ENCODE data around the gene IGFBP7.

DNA sequence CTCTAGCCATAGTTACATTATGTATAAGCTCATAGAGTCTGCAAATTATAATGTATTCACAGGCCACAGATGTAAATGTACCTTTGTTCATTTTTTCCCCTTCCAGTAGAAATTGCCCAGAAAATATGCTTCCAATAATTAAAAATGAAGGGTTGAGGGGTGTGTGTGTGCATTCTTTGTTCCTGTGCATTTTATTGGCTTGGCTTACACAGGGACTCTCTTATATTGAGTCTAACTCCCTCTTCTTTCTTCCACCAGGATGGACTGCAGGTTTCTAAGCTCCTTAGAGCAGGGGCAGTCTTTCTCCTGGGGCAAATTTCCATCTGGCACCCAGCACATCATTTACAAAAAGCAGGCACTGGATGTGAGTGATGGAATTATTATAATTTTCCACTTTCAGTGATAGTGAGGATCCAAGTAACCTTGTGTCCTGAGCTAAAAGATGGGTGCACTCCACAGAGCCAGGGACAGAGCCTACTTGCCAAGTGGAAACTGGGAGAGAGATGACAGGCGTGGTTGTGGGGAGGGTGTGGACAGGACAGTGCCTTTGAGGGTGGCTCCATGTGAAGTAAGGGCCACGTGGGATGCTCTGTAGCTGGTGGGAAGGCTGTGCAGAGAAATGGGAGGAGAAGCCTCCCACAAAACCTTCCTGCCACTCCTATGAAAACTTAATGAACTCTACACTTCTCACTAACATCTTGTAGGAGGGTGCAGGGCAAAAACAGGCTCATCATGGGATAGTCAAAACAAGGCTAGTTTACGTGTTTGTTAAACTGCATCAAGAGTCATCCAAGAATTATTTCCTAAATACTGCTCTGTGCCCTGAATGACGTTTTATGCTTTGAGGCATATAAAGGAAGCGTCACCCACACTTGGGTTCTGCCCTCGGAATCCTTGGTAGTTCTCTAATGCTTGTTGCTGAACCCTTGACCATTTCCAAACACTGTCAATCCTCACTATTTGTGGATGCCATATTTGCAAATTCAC is 16.0 kb downstream of the IGFBP7 start:
- no peak for TF ChIP-seq POLR2A (IDR thresholded peaks at IDR 0.05; ENCODE audit: extremely low read depth, insufficient read length)
- TF ChIP-seq CTCF (IDR thresholded peaks at IDR 0.05; ENCODE audit: low read depth, low read length): no peak
- TF ChIP-seq, protein P1, sequence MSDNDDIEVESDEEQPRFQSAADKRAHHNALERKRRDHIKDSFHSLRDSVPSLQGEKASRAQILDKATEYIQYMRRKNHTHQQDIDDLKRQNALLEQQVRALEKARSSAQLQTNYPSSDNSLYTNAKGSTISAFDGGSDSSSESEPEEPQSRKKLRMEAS (IDR thresholded peaks at IDR 0.05; ENCODE audit: low read depth, low read length): no peak
- TF ChIP-seq MYC (IDR thresholded peaks at IDR 0.05; ENCODE audit: low read depth, low read length): no peak
